ENCODE data around the gene EHD4.

DNA sequence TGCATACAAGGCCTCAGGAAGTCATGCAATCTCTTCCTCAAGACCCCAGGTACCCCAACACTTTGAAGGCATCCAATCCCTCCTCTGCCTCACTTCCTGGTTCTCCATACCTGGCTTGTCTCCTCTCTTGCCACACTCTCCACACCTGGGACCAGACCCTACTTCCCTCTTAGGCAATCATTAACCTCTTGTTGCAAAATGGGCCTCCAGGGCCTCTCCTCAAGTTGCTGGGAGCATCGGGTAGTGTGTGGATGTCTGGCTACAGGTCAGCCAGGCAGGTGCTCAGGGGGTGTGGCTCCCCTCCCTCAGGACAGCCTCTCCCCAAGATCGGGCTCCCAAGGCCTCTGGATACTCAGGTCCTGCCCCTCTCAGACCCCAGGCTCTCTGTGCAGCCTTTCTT, 39.9 kb upstream of the EHD4 start:
- TF ChIP-seq, protein P1, sequence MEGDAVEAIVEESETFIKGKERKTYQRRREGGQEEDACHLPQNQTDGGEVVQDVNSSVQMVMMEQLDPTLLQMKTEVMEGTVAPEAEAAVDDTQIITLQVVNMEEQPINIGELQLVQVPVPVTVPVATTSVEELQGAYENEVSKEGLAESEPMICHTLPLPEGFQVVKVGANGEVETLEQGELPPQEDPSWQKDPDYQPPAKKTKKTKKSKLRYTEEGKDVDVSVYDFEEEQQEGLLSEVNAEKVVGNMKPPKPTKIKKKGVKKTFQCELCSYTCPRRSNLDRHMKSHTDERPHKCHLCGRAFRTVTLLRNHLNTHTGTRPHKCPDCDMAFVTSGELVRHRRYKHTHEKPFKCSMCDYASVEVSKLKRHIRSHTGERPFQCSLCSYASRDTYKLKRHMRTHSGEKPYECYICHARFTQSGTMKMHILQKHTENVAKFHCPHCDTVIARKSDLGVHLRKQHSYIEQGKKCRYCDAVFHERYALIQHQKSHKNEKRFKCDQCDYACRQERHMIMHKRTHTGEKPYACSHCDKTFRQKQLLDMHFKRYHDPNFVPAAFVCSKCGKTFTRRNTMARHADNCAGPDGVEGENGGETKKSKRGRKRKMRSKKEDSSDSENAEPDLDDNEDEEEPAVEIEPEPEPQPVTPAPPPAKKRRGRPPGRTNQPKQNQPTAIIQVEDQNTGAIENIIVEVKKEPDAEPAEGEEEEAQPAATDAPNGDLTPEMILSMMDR (IDR thresholded peaks at IDR 0.05; ENCODE audit: low read depth, low read length) = no peak
- no peak for TF ChIP-seq POLR2A (IDR thresholded peaks at IDR 0.05; ENCODE audit: extremely low read depth, insufficient read length)
